ENCODE data around the gene SCYL2. TPM values are rescaled to one million over a fixed set of nuclear protein-coding genes. Genes with fewer than 3 reads are reported as not detected.

The SCYL2 gene
- total and polyA plus RNA-seq, 2 donors (not counting 1 experiment from before 2014, with no cell fraction given) = 43.0 to 47.9 TPM

DNA sequence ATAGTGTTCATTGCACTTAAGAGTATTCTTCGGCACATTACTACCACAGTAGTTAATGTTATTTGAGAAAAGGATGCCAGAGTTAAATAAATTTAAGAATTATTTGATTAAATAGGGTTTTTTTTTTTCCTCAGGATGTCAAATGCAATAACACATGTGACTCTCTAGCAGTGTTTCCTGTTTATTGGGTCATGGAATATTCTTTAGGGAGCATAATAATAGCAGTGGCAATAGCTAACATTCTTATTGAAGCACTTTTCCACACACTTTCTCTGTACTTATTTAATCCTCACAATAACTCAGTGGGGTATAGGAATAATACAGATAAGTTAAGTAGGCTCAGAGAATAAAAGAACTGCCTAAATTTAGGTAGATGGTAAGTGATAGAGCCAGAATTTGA, 44.3 kb downstream of the SCYL2 start:
- Histone ChIP-seq H3K79me2 (ENCODE audit: control insufficient read depth, insufficient read depth, low read length) (no peaks in the 10 kb centered on the region), H3K9me3 (ENCODE audit: control insufficient read depth, insufficient read depth, low read depth, low read length) (no peaks in the 10 kb centered on the region), H3K27ac (ENCODE audit: insufficient read depth, low read length) (no peak overlapping the region), H3K4me1 (ENCODE audit: control insufficient read depth, extremely low read depth, insufficient read depth, low read length) (no peaks in the 10 kb centered on the region), H3K36me3 (ENCODE audit: control insufficient read depth, insufficient read depth, low read length) (no peaks in the 10 kb centered on the region), H2AFZ (ENCODE audit: low read length) (no peak overlapping the region), H3K4me3 (replicated peaks in 1 of 4; ENCODE audit: control extremely low read depth in 1 of 4, insufficient read depth in 1 of 4, low read depth in 3 of 4, low read length in 4 of 4) (no peak overlapping the region), H3K27me3 (ENCODE audit: control insufficient read depth, insufficient read depth, low read length) (no peaks in the 10 kb centered on the region), H4K20me1 (ENCODE audit: control insufficient read depth, extremely low read depth, insufficient read depth, low read length) (no peaks in the 10 kb centered on the region), H3K9ac (ENCODE audit: insufficient read depth, low read length) (no peak overlapping the region), H3K4me2 (ENCODE audit: extremely low read depth, insufficient read depth, low read length) (no peak overlapping the region)
- DNase-seq (ENCODE audit: low read depth in 2 of 2) = no peak
- TF ChIP-seq, protein P1, sequence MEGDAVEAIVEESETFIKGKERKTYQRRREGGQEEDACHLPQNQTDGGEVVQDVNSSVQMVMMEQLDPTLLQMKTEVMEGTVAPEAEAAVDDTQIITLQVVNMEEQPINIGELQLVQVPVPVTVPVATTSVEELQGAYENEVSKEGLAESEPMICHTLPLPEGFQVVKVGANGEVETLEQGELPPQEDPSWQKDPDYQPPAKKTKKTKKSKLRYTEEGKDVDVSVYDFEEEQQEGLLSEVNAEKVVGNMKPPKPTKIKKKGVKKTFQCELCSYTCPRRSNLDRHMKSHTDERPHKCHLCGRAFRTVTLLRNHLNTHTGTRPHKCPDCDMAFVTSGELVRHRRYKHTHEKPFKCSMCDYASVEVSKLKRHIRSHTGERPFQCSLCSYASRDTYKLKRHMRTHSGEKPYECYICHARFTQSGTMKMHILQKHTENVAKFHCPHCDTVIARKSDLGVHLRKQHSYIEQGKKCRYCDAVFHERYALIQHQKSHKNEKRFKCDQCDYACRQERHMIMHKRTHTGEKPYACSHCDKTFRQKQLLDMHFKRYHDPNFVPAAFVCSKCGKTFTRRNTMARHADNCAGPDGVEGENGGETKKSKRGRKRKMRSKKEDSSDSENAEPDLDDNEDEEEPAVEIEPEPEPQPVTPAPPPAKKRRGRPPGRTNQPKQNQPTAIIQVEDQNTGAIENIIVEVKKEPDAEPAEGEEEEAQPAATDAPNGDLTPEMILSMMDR (conservative IDR thresholded peaks at IDR 0.05 in 1 of 2, IDR thresholded peaks at IDR 0.05 in 1 of 2; ENCODE audit: low read depth in 1 of 2, low read length in 2 of 2) = no peak
- TF ChIP-seq EZH2 (IDR thresholded peaks at IDR 0.05; ENCODE audit: low read length, missing control alignments) = no peak

DNA sequence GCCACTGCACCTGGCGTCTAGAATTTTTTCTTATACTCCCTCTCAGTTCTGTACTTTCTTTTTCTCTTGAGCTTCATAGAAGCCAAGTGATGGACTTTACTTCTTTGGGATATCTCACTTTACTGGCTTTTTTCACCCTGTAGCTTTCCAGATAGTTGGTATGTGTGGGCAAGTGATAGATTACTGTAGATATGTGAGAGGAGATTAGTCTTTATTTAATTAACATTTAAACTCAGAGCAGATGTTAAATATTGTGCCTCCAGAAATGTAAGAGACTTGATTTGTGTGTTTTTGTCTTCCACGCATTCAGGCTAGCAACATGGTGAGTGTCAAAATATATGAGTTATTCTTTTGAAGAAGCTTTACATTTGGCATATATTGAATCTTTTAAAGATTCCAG, 50.4 kb downstream of the SCYL2 start:
- Histone ChIP-seq H4K20me1 (ENCODE audit: control insufficient read depth, extremely low read depth, insufficient read depth, low read length) (no peaks in the 10 kb centered on the region), H3K27ac (ENCODE audit: insufficient read depth, low read length) (no peak overlapping the region), H3K9me3 (ENCODE audit: control insufficient read depth, insufficient read depth, low read depth, low read length) (no peaks in the 10 kb centered on the region), H2AFZ (ENCODE audit: low read length) (no peak overlapping the region), H3K4me1 (ENCODE audit: control insufficient read depth, extremely low read depth, insufficient read depth, low read length) (no peaks in the 10 kb centered on the region), H3K27me3 (ENCODE audit: control insufficient read depth, insufficient read depth, low read length) (no peaks in the 10 kb centered on the region), H3K4me2 (ENCODE audit: extremely low read depth, insufficient read depth, low read length) (no peak overlapping the region), H3K4me3 (replicated peaks in 1 of 4; ENCODE audit: control extremely low read depth in 1 of 4, insufficient read depth in 1 of 4, low read depth in 3 of 4, low read length in 4 of 4) (no peak overlapping the region), H3K79me2 (ENCODE audit: control insufficient read depth, insufficient read depth, low read length) (no peaks in the 10 kb centered on the region), H3K9ac (ENCODE audit: insufficient read depth, low read length) (no peak overlapping the region), H3K36me3 (ENCODE audit: control insufficient read depth, insufficient read depth, low read length) (no peaks in the 10 kb centered on the region)
- TF ChIP-seq, protein P1 (conservative IDR thresholded peaks at IDR 0.05 in 1 of 2, IDR thresholded peaks at IDR 0.05 in 1 of 2; ENCODE audit: low read depth in 1 of 2, low read length in 2 of 2) = no peak
- TF ChIP-seq EZH2 (IDR thresholded peaks at IDR 0.05; ENCODE audit: low read length, missing control alignments) = no peak
- DNase-seq (ENCODE audit: low read depth in 2 of 2) = no peak

DNA sequence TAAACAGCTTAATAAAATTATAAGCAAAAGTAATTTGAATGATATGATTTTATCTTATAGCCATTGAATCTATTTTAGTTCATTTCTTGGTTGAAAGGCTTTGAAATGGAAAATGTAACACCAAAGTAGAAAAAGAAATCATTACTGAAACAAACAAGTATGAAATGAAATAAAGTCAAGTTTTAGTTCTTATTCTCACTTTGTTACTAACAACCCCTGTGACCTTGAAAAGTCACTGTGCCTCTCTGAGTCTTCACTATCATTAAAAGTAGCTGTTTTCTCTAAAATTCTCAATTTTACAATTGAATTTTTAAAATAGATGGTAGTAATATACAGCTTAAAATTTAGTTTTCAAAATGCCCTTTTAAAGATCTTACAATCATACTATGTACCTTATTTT, 57.5 kb downstream of the SCYL2 start:
- no peaks in the 10 kb centered on the region for H3K4me1 ChIP-seq (ENCODE audit: control insufficient read depth, extremely low read depth, insufficient read depth, low read length)
- H3K4me2 ChIP-seq (ENCODE audit: extremely low read depth, insufficient read depth, low read length) = no peak overlapping the region
- H3K4me3 ChIP-seq (replicated peaks in 1 of 4; ENCODE audit: control extremely low read depth in 1 of 4, insufficient read depth in 1 of 4, low read depth in 3 of 4, low read length in 4 of 4) = no peak overlapping the region
- no peaks in the 10 kb centered on the region for H3K27me3 ChIP-seq (ENCODE audit: control insufficient read depth, insufficient read depth, low read length)
- no peaks in the 10 kb centered on the region for H3K36me3 ChIP-seq (ENCODE audit: control insufficient read depth, insufficient read depth, low read length)
- no peaks in the 10 kb centered on the region for H3K79me2 ChIP-seq (ENCODE audit: control insufficient read depth, insufficient read depth, low read length)
- H4K20me1 ChIP-seq (ENCODE audit: control insufficient read depth, extremely low read depth, insufficient read depth, low read length) = no peaks in the 10 kb centered on the region
- H3K9me3 ChIP-seq (ENCODE audit: control insufficient read depth, insufficient read depth, low read depth, low read length) = no peaks in the 10 kb centered on the region
- H3K9ac ChIP-seq (ENCODE audit: insufficient read depth, low read length) = no peak overlapping the region
- no peak overlapping the region for H2AFZ ChIP-seq (ENCODE audit: low read length)
- no peak for TF ChIP-seq EZH2 (IDR thresholded peaks at IDR 0.05; ENCODE audit: low read length, missing control alignments)
- TF ChIP-seq, protein P1 (conservative IDR thresholded peaks at IDR 0.05 in 1 of 2, IDR thresholded peaks at IDR 0.05 in 1 of 2; ENCODE audit: low read depth in 1 of 2, low read length in 2 of 2) = no peak
- H3K27ac ChIP-seq (ENCODE audit: insufficient read depth, low read length) = no peak overlapping the region
- DNase-seq (ENCODE audit: low read depth in 2 of 2) = no peak
